ENCODE data around the gene SCCPDH.
"Not testable (repeated sequence)": the region's sequence is repeated elsewhere in the genome, so short reads cannot be mapped to it uniquely, and the experiment has no call there.

The SCCPDH gene

GRCh38 chr1:246708166-246708565, 16.0 kb upstream of the SCCPDH start:
- FAIRE-seq = no peak

- FAIRE-seq = no peak
Observed at GRCh38 chr1:246709196-246709595, 15.0 kb upstream of the SCCPDH start.

- FAIRE-seq = no peak
Observed at GRCh38 chr1:246709835-246710234, 14.4 kb upstream of the SCCPDH start.

GRCh38 chr1:246711548-246712003, 12.6 kb upstream of the SCCPDH start:
- no peak for FAIRE-seq

GRCh38 chr1:246712428-246712827, 11.8 kb upstream of the SCCPDH start:
- not testable (repeated sequence) for FAIRE-seq

GRCh38 chr1:246719361-246719760, 4.8 kb upstream of the SCCPDH start:
- not testable (repeated sequence) for FAIRE-seq

GRCh38 chr1:246720814-246721213, 3.4 kb upstream of the SCCPDH start:
- not testable (repeated sequence) for FAIRE-seq

GRCh38 chr1:246722720-246723119, 1.5 kb upstream of the SCCPDH start:
- FAIRE-seq = no peak

GRCh38 chr1:246724731-246725095, 504 bp downstream of the SCCPDH start:
- no peak for FAIRE-seq

- peak; percentile 17 for FAIRE-seq
Observed at GRCh38 chr1:246725191-246725590, 982 bp downstream of the SCCPDH start.

GRCh38 chr1:246726255-246726679, 2.1 kb downstream of the SCCPDH start:
- FAIRE-seq = no peak

GRCh38 chr1:246726881-246727280, 2.7 kb downstream of the SCCPDH start:
- FAIRE-seq = no peak

- FAIRE-seq = no peak
Observed at GRCh38 chr1:246727594-246727993, 3.4 kb downstream of the SCCPDH start.

- FAIRE-seq = no peak
Observed at GRCh38 chr1:246728311-246728710, 4.1 kb downstream of the SCCPDH start.

- FAIRE-seq = not testable (repeated sequence)
Observed at GRCh38 chr1:246729040-246729439, 4.8 kb downstream of the SCCPDH start.

- FAIRE-seq = no peak
Observed at GRCh38 chr1:246730839-246731238, 6.6 kb downstream of the SCCPDH start.

- FAIRE-seq = not testable (repeated sequence)
Observed at GRCh38 chr1:246731873-246732272, 7.7 kb downstream of the SCCPDH start.

GRCh38 chr1:246733704-246734103, 9.5 kb downstream of the SCCPDH start:
- FAIRE-seq = no peak

GRCh38 chr1:246734866-246735265, 10.7 kb downstream of the SCCPDH start:
- no peak for FAIRE-seq

GRCh38 chr1:246735735-246736134, 11.5 kb downstream of the SCCPDH start:
- FAIRE-seq = no peak

GRCh38 chr1:246742396-246742795, 18.2 kb downstream of the SCCPDH start:
- FAIRE-seq = no peak

- not testable (repeated sequence) for FAIRE-seq
Observed at GRCh38 chr1:246746155-246746554, 21.9 kb downstream of the SCCPDH start.

GRCh38 chr1:246748006-246748405, 23.8 kb downstream of the SCCPDH start:
- FAIRE-seq = no peak

GRCh38 chr1:246748867-246749266, 24.7 kb downstream of the SCCPDH start:
- no peak for FAIRE-seq

GRCh38 chr1:246750752-246751151, 26.5 kb downstream of the SCCPDH start:
- FAIRE-seq = no peak

Measured in TTC549 (cell line).